NCI-H1694 treated with DMSO at 0.1 percent for 48 hours (cell line): Measurements from ENCODE around the gene LASP1NB.

Source experiments
- DNase-seq: peaks from one replicate; lab custom pipeline; 2025; lab: John Stamatoyannopoulos, UW

LASP1NB gene

DNA sequence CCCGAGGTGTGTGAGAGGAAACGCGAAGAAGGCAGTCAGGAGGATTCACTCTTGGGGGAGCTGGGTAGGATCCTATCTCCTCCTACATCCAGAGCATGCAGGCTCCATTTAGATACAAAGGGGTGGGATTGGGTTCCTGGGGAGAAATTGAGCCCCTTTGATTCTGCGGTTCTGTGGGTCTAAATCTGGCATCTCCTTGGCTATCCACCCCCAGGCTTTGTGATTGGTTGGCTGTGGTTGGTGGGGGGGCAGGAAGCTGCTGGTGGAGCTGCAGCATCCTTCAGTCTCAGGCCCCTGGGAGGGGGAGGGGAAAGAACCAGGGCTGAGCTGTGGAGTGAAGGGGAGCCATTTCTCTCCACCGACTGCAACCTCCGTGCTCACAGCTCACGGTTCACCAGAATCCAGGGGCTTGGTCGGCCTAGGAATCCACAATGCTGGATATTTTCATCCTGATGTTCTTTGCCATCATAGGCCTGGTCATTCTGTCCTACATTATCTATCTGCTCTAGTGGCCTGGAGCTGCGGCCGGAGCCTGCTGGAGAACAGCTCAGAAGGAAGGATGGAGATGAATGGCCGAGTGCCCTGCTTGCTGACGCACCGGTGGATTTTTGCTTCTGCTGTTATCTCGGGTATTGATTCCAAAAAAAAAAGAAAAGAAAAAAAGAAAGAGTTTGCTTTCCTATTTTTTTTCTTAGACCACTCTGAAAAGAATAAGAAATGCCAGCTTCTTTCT is at the start of gene LASP1NB:
Gene LASP1NB, plus strand, starts transcription at position 352 of the 733 bp plus-strand sequence.
- DNase-seq: no peak

GRCh38 chr17:38877130-38877851 is 48.1 kb upstream of the LASP1NB start:
- DNase-seq: no peak

DNA sequence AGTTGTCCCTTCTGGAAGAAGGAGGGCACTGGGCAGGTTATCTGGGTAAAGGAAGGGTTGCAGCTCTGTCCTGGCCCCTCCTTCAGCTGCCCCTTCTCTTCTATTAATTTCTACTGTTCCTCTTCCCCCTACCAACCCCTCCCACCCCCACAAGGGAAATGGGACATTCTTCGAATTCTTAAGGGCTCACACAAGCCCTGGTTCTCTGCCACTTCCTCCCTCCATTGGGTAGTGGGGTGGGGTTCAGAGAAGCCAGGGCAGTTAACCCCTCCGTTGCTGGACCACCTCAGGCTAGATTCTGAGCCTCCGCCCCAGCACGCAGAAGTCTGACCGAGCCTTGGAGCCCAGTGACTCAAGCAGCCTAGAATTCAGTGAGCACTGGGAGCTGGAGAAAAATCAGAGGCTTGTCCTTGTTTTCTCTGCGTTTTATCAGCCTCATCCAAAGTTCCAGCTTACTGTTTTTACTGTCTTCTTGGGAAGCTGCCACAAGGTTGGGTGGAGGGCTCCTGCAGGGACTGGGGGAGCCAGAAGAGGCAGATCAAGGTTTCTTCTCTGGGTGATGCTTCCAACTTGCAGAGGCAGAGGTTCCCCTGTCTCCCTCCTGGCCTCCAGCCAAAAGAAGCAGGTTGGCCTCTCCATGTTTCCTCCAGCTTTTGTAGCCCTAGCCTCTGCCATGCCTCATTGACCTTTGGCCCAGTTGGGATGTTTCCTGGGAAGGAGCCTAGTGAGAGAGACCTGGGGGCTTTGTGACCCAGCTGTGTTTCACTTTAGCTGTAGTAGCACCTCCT is 45.3 kb upstream of the LASP1NB start:
- no peak for DNase-seq

DNA sequence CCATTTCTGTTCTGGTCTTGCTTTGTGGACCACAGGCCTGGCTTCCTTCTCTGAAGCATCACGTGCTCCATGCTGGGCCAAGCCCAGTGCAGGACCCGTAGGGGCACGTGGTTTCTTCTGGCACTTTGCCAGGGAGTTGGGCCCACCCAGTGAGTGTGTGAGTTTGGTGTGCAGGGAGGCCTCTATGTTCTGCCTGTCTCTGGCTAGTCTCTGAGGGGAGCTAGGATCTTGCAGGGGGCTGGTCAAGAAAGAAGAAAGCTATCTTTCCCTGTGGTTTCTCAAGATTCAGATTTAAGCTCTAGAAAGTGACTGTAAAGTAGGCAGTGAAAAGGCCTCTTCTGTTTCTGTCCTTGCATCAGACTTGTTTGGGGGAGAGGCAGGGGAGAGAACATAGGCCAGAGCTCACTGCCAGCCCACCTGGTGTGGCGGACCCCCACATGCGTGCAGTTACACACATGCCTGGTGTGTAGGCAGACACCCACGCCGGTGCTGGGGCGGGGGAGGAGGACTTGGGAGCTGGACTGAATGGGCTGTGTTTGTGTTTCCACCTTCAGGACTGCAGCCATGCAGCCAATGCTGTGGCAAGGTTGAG is 43.7 kb upstream of the LASP1NB start:
- DNase-seq: no peak

DNA sequence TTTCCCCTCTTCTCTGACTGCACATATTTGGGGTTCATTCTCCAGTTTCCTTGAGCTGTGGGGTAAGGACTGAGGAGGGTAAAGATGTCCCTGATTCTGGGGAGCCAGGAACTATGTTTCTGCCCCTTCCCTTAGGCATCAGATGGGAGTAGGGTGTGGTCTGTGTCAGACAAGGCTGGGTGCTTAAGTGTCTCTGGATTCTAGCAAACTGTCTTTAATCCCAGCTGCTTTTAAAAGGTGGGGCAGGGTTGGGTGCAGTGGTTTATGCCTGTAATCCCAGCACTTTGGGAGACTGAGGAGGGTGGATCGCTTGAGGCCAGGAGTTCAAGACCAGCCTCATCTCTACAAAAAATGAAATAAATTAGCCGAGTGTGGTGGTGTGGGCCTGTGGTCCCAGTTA is 42.5 kb upstream of the LASP1NB start:
- DNase-seq: no peak

GRCh38 chr17:38883592-38884526 is 41.6 kb upstream of the LASP1NB start:
- no peak for DNase-seq

DNA sequence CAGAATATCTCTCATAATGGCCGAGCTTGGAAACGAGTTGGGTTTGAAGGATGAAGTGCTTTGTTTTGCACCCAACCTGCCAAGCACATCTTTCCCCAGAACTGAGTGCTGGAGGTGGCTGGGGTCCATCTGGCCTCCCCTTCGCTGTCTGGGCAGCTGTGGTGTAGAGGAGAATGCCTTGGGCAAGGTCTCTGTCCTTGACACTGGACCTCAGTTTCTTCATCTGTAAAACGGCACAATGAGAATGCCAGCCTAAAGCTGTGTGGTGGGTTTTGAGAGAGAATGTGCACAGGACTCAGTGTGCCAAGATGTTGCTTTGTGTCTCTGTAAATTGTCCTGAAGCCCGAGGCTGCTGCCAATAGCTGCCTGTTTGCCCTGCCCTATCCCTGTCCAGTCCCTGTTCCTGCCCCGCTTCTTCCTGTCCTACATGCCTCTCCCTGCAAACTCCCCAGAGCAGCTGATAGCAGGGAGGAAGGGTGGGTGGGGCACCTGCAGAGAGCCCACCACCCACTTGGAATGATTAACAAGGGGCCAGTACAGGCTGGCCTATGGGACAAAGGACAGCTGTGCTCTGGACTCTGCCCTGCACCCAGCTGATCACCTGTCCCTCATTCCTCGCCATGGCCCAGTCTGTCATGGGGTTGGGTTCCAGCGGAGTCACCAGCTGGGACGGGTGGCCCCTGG is 40.2 kb upstream of the LASP1NB start:
- DNase-seq: no peak

DNA sequence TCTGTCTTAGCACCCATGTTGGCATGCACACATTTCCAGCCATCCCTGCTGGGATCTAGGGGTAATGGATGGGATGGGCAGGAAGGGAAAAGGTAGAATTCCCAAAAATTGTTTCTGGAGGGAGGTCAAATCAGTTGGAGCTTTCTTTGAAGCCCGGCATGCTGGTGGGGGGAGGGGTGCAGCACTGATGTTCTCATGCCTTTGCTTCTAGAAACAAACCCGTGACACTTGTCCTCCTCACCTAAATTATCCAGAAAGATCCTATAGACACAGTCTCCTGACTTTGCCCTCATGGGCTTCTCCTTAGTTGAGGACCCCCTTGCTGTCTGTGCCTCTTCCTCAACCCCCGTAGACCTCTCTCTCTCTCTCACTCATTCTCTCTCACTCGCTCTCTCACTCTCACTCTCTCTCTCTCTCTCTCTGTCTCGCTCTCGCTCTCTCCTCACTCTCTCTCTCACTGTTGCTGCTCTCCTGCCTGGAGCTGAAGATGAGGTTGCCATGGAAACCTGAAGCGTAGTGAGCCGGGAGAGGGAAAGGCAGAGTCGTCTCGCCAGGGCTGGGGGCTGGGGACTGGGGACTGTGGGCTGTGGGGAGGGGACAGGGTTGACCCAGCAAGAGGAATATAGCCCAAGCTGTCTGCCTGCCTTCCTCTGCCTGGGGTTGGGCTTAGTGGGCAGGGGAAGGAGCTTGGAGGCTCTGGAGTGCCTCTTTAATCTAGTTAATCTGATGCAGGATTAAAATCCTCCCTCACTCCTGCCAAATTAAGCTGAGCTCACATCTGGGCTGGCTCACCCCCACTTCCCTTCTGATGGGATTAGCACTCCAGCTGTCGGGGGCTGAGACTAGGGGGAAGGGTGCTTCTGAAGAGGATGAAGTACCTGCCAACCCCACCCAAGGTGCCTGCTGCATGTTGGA is 39.4 kb upstream of the LASP1NB start:
- peak; percentile 8 for DNase-seq

GRCh38 chr17:38886643-38887010 is 38.8 kb upstream of the LASP1NB start:
- no peak for DNase-seq

GRCh38 chr17:38888842-38889241 is 36.6 kb upstream of the LASP1NB start:
- DNase-seq: no peak

DNA sequence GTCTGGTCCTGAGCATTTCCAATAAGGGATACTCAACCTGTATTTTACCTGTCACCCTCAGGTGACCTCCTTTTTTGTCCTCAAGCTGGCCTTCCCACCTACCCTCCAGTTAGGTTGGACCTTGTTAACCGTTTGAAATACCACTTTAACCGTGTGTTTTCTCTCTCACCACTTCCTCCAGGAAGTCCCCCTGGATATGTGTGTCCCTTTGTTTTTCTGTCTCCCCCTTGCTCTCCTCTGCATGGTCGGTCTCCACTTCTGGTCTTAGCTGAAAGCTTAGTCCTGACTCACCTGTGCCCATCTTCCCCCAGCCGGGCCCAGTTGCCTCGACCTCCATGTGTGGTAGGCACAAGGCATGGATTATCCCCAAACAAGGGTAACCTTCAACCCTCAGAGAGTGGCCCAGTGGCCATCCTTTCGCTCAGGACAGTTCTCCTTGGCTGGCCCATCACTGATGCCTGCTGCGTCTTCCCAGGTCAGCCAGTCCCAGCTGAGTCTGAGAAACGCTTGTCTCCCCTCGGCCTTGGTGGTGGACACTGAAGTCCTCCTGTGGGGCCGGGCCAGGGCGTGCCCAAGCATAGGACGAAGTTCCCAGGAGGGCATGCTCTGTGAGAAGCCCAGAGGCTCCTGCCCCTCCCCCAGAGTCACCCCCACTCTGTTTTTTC is 35.5 kb upstream of the LASP1NB start:
- DNase-seq: no peak

- no peak for DNase-seq
These were observed 35.0 kb upstream of the LASP1NB start for GRCh38 chr17:38890410-38890746.

- no peak for DNase-seq
These were observed 34.0 kb upstream of the LASP1NB start for GRCh38 chr17:38891441-38891840.

- DNase-seq: no peak
These were observed 33.3 kb upstream of the LASP1NB start for GRCh38 chr17:38892083-38892482.

GRCh38 chr17:38892620-38893019 is 32.8 kb upstream of the LASP1NB start:
- no peak for DNase-seq

GRCh38 chr17:38893113-38893512 is 32.3 kb upstream of the LASP1NB start:
- DNase-seq: no peak

- no peak for DNase-seq
These were observed 31.8 kb upstream of the LASP1NB start for GRCh38 chr17:38893607-38894006.

- no peak for DNase-seq
These were observed 31.1 kb upstream of the LASP1NB start for GRCh38 chr17:38894276-38894675.

DNA sequence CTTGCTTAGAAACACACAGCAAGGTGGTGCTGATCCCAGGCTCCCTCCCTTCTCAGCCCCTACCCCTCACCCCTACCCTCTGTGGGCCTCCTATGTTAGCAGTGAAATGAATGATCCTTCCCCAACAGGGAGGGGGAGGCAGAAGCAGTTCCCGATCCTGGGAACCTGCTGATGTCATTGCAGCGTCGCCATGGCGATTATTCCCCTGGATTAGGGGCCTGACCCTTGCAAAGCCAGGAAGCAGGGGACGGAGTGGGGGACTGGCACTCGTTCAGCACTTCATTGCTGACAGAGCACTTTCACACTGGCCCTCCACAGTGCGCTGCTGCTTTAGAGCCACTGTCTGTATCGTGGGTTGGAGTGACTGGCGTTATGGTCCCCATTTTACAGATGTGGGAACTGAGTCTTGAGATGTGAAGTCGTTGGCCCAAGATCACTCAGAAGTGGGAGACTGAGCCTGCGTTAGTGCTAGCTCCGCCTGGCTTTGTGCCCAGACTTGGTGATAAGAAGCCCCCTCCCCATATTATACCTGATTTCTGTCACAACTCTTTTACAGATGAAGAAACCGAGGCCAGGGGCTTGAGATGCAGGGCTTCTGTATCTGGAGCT is 29.0 kb upstream of the LASP1NB start:
- no peak for DNase-seq
